Measurements from ENCODE around the gene SYTL4.

Gene SYTL4

GRCh38 chrX:100687128-100687527, 44.8 kb downstream of the SYTL4 start:
- DNase-seq, result no peak

GRCh38 chrX:100685997-100686305, 46.0 kb downstream of the SYTL4 start:
- no peak for DNase-seq

GRCh38 chrX:100685284-100685996, 46.5 kb downstream of the SYTL4 start:
- peak; percentile 58 for DNase-seq

- DNase-seq, result no peak
Measured at GRCh38 chrX:100682939-100683338, 49.0 kb downstream of the SYTL4 start.

GRCh38 chrX:100681599-100681998, 50.3 kb downstream of the SYTL4 start:
- no peak for DNase-seq

- no peak for DNase-seq
Measured at GRCh38 chrX:100680756-100681155, 51.2 kb downstream of the SYTL4 start.

GRCh38 chrX:100677611-100678181, 54.2 kb downstream of the SYTL4 start:
- no peak for DNase-seq

GRCh38 chrX:100674705-100675104, 57.2 kb downstream of the SYTL4 start:
- no peak for DNase-seq

GRCh38 chrX:100673397-100673953, 58.4 kb downstream of the SYTL4 start:
- no peak for DNase-seq

- no peak for DNase-seq
Measured at GRCh38 chrX:100672966-100673365, 59.0 kb downstream of the SYTL4 start.

GRCh38 chrX:100663642-100664041, 68.3 kb downstream of the SYTL4 start:
- no peak for DNase-seq

- DNase-seq, result no peak
Measured at GRCh38 chrX:100662796-100663195, 69.1 kb downstream of the SYTL4 start.

GRCh38 chrX:100662170-100662569, 69.8 kb downstream of the SYTL4 start:
- DNase-seq, result no peak

GRCh38 chrX:100659431-100660137, 72.3 kb downstream of the SYTL4 start:
- no peak for DNase-seq

- DNase-seq, result no peak
Measured at GRCh38 chrX:100658941-100659381, 73.0 kb downstream of the SYTL4 start.

- DNase-seq, result no peak
Measured at GRCh38 chrX:100654261-100654660, 77.7 kb downstream of the SYTL4 start.

GRCh38 chrX:100652266-100652665, 79.7 kb downstream of the SYTL4 start:
- DNase-seq, result no peak

GRCh38 chrX:100650841-100651240, 81.1 kb downstream of the SYTL4 start:
- DNase-seq, result no peak

GRCh38 chrX:100649550-100650356, 82.2 kb downstream of the SYTL4 start:
- no peak for DNase-seq

GRCh38 chrX:100648458-100649417, 83.2 kb downstream of the SYTL4 start:
- DNase-seq, result no peak

GRCh38 chrX:100647739-100648138, 84.2 kb downstream of the SYTL4 start:
- DNase-seq, result no peak

- no peak for DNase-seq
Measured at GRCh38 chrX:100647095-100647494, 84.8 kb downstream of the SYTL4 start.
